ENCODE results near the gene FOXC2. TPM values are rescaled to one million over a fixed set of nuclear protein-coding genes. Genes with fewer than 3 reads are reported as not detected.

The FOXC2 gene
- total and polyA plus RNA-seq, 9 donors, result 0.13 to 2.0 (median 1.2) TPM

- Histone ChIP-seq H3K4me3 (ENCODE audit: low read length) (no peak overlapping the region), H3K4me1 (ENCODE audit: control insufficient read depth, insufficient read depth, low read length) (peaks cover 2% of the 10 kb centered on the region), H3K27ac (ENCODE audit: low read length) (no peak overlapping the region), H3K36me3 (ENCODE audit: control insufficient read depth, insufficient read depth, low read length) (no peaks in the 10 kb centered on the region), H3K9me3 (replicated peaks; ENCODE audit: control insufficient read depth, low read depth, low read length) (no peaks in the 10 kb centered on the region), H3K27me3 (ENCODE audit: control insufficient read depth, insufficient read depth, low read length) (peaks cover 89% of the 10 kb centered on the region)
- no peak for DNase-seq
- WGBS (ENCODE audit: insufficient coverage), result 89% methylated on average over 2 of the region's 5 CpGs
These were observed 43.4 kb upstream of the FOXC2 start for GRCh38 chr16:86523166-86523740.

GRCh38 chr16:86524029-86524428 lies 42.6 kb upstream of the FOXC2 start:
- Histone ChIP-seq H3K9me3 (replicated peaks; ENCODE audit: control insufficient read depth, low read depth, low read length) (no peaks in the 10 kb centered on the region), H3K36me3 (ENCODE audit: control insufficient read depth, insufficient read depth, low read length) (no peaks in the 10 kb centered on the region), H3K4me1 (ENCODE audit: control insufficient read depth, insufficient read depth, low read length) (peaks cover 2% of the 10 kb centered on the region), H3K4me3 (ENCODE audit: low read length) (no peak overlapping the region), H3K27me3 (ENCODE audit: control insufficient read depth, insufficient read depth, low read length) (peaks cover 83% of the 10 kb centered on the region), H3K27ac (ENCODE audit: low read length) (no peak overlapping the region)
- 33% methylated on average over 6 of the region's 6 CpGs for WGBS (ENCODE audit: insufficient coverage)
- DNase-seq, result no peak

- Histone ChIP-seq H3K9me3 (replicated peaks; ENCODE audit: control insufficient read depth, low read depth, low read length) (no peaks in the 10 kb centered on the region), H3K4me3 (ENCODE audit: low read length) (no peak overlapping the region), H3K4me1 (ENCODE audit: control insufficient read depth, insufficient read depth, low read length) (no peaks in the 10 kb centered on the region), H3K27ac (ENCODE audit: low read length) (no peak overlapping the region), H3K27me3 (ENCODE audit: control insufficient read depth, insufficient read depth, low read length) (peaks cover 66% of the 10 kb centered on the region), H3K36me3 (ENCODE audit: control insufficient read depth, insufficient read depth, low read length) (no peaks in the 10 kb centered on the region)
- WGBS (ENCODE audit: insufficient coverage), result 64% methylated on average over 11 of the region's 12 CpGs
- no peak for DNase-seq
These were observed 40.9 kb upstream of the FOXC2 start for GRCh38 chr16:86525696-86526095.

GRCh38 chr16:86527366-86527765 lies 39.3 kb upstream of the FOXC2 start:
- peaks cover 10% of the 10 kb centered on the region for H3K4me1 ChIP-seq (ENCODE audit: control insufficient read depth, insufficient read depth, low read length)
- H3K27ac ChIP-seq (ENCODE audit: low read length), result no peak overlapping the region
- no peak overlapping the region for H3K4me3 ChIP-seq (ENCODE audit: low read length)
- no peaks in the 10 kb centered on the region for H3K9me3 ChIP-seq (replicated peaks; ENCODE audit: control insufficient read depth, low read depth, low read length)
- peaks cover 50% of the 10 kb centered on the region for H3K27me3 ChIP-seq (ENCODE audit: control insufficient read depth, insufficient read depth, low read length)
- peaks cover 3% of the 10 kb centered on the region for H3K36me3 ChIP-seq (ENCODE audit: control insufficient read depth, insufficient read depth, low read length)
- 84% methylated on average over 10 of the region's 15 CpGs for WGBS (ENCODE audit: insufficient coverage)
- no peak for DNase-seq

GRCh38 chr16:86528061-86528929 lies 38.3 kb upstream of the FOXC2 start:
- Histone ChIP-seq H3K4me3 (ENCODE audit: low read length) (no peak overlapping the region), H3K27ac (ENCODE audit: low read length) (no peak overlapping the region), H3K36me3 (ENCODE audit: control insufficient read depth, insufficient read depth, low read length) (peaks cover 4% of the 10 kb centered on the region), H3K4me1 (ENCODE audit: control insufficient read depth, insufficient read depth, low read length) (peaks cover 10% of the 10 kb centered on the region), H3K27me3 (ENCODE audit: control insufficient read depth, insufficient read depth, low read length) (peaks cover 40% of the 10 kb centered on the region), H3K9me3 (replicated peaks; ENCODE audit: control insufficient read depth, low read depth, low read length) (no peaks in the 10 kb centered on the region)
- no peak for DNase-seq
- 83% methylated on average over 34 of the region's 38 CpGs for WGBS (ENCODE audit: insufficient coverage)

- no peak for DNase-seq
- H3K9me3 ChIP-seq (replicated peaks; ENCODE audit: control insufficient read depth, low read depth, low read length), result no peaks in the 10 kb centered on the region
- peaks cover 4% of the 10 kb centered on the region for H3K36me3 ChIP-seq (ENCODE audit: control insufficient read depth, insufficient read depth, low read length)
- H3K4me3 ChIP-seq (ENCODE audit: low read length), result no peak overlapping the region
- peaks cover 10% of the 10 kb centered on the region for H3K4me1 ChIP-seq (ENCODE audit: control insufficient read depth, insufficient read depth, low read length)
- no peak overlapping the region for H3K27ac ChIP-seq (ENCODE audit: low read length)
- 90% methylated on average over 8 of the region's 8 CpGs for WGBS (ENCODE audit: insufficient coverage)
- H3K27me3 ChIP-seq (ENCODE audit: control insufficient read depth, insufficient read depth, low read length), result peaks cover 33% of the 10 kb centered on the region
These were observed 37.5 kb upstream of the FOXC2 start for GRCh38 chr16:86529160-86529559.

- H3K4me1 ChIP-seq (ENCODE audit: control insufficient read depth, insufficient read depth, low read length), result peaks cover 10% of the 10 kb centered on the region
- no peak overlapping the region for H3K4me3 ChIP-seq (ENCODE audit: low read length)
- peaks cover 7% of the 10 kb centered on the region for H3K36me3 ChIP-seq (ENCODE audit: control insufficient read depth, insufficient read depth, low read length)
- no peak for DNase-seq
- no peaks in the 10 kb centered on the region for H3K9me3 ChIP-seq (replicated peaks; ENCODE audit: control insufficient read depth, low read depth, low read length)
- 43% methylated on average over 20 of the region's 31 CpGs for WGBS (ENCODE audit: insufficient coverage)
- H3K27ac ChIP-seq (ENCODE audit: low read length), result peak overlapping the region; percentile 75
- H3K27me3 ChIP-seq (ENCODE audit: control insufficient read depth, insufficient read depth, low read length), result peaks cover 21% of the 10 kb centered on the region
These were observed 36.1 kb upstream of the FOXC2 start for GRCh38 chr16:86530251-86531190.

GRCh38 chr16:86531191-86531545 lies 35.5 kb upstream of the FOXC2 start:
- peaks cover 8% of the 10 kb centered on the region for H3K36me3 ChIP-seq (ENCODE audit: control insufficient read depth, insufficient read depth, low read length)
- peaks cover 15% of the 10 kb centered on the region for H3K27me3 ChIP-seq (ENCODE audit: control insufficient read depth, insufficient read depth, low read length)
- no peaks in the 10 kb centered on the region for H3K9me3 ChIP-seq (replicated peaks; ENCODE audit: control insufficient read depth, low read depth, low read length)
- no peak overlapping the region for H3K27ac ChIP-seq (ENCODE audit: low read length)
- peak; percentile 87 for DNase-seq
- no peak overlapping the region for H3K4me3 ChIP-seq (ENCODE audit: low read length)
- 56% methylated on average over 4 of the region's 7 CpGs for WGBS (ENCODE audit: insufficient coverage)
- peaks cover 10% of the 10 kb centered on the region for H3K4me1 ChIP-seq (ENCODE audit: control insufficient read depth, insufficient read depth, low read length)

- Histone ChIP-seq H3K36me3 (ENCODE audit: control insufficient read depth, insufficient read depth, low read length) (peaks cover 15% of the 10 kb centered on the region), H3K9me3 (replicated peaks; ENCODE audit: control insufficient read depth, low read depth, low read length) (no peaks in the 10 kb centered on the region), H3K4me3 (ENCODE audit: low read length) (no peak overlapping the region), H3K4me1 (ENCODE audit: control insufficient read depth, insufficient read depth, low read length) (peaks cover 10% of the 10 kb centered on the region), H3K27ac (ENCODE audit: low read length) (no peak overlapping the region), H3K27me3 (ENCODE audit: control insufficient read depth, insufficient read depth, low read length) (peaks cover 8% of the 10 kb centered on the region)
- 85% methylated on average over 48 of the region's 49 CpGs for WGBS (ENCODE audit: insufficient coverage)
- no peak for DNase-seq
These were observed 34.7 kb upstream of the FOXC2 start for GRCh38 chr16:86531641-86532525.
